Heart left ventricle (tissue), 13 donors: Measurements from ENCODE around the gene TAOK1.

Experiments
- POLR2A ChIP-seq, 2 donors: fragments of 450-650 bp; IDR thresholded peaks; one replicate each; pipeline ENCODE4 v1.6.1; 2017; ENCODE audit warnings: antibody characterized with exemption in 2 of 2, mild to moderate bottlenecking in 2 of 2, moderate library complexity in 2 of 2
- TF ChIP-seq, protein P1 (sequence below), 12 donors: fragments of 200-600 bp; sonication (generic) in 4 of 12; IDR thresholded peaks; one replicate each; pipeline versions ENCODE4 v1.5.0 to v1.8.0; 2018 to 2022; ENCODE audit warnings: antibody characterized with exemption in 12 of 12, mild to moderate bottlenecking in 5 of 12
- donor health status: ischemic (EF 13 %, LVEDD 7.1; RV severe dilation, severe dysfunction).
- donor health status: DM: no; HTN: yes; CAD: no.
- donor health status: DM: no; HTN: no; CAD: no.
- donor health status: ischemic (EF 25% LVEDD 6.9; RV normal size, moderate dysfunction).
- donor health status: ischemic (EF 25% LVEDD 5.7; RV mildly dilated, moderate dysfunction).
- donor health status: ischemic (EF 35%, LVEDD 5.7; RV mildly dilated, moderate dysfunction).
- donor health status: nonischemic (EF 11% LVEDD 7.7; RV severe dilation, severe dysfunction).
- donor health status: DM: yes; HTN: yes; CAD: no.
- donor health status: PGD.
- donor health status: ischemic (EF 29% LVEDD 5.4; RV normal size, mild dysfunction).
- donor health status: nonischemic (EF 23%, LVEDD 6.1; RV moderate dilation, normal function).

GRCh38 chr17:29357821-29358232, 32.3 kb upstream of the TAOK1 start:
- TF ChIP-seq POLR2A (IDR thresholded peaks at IDR 0.05), result no peak
- TF ChIP-seq, protein P1, sequence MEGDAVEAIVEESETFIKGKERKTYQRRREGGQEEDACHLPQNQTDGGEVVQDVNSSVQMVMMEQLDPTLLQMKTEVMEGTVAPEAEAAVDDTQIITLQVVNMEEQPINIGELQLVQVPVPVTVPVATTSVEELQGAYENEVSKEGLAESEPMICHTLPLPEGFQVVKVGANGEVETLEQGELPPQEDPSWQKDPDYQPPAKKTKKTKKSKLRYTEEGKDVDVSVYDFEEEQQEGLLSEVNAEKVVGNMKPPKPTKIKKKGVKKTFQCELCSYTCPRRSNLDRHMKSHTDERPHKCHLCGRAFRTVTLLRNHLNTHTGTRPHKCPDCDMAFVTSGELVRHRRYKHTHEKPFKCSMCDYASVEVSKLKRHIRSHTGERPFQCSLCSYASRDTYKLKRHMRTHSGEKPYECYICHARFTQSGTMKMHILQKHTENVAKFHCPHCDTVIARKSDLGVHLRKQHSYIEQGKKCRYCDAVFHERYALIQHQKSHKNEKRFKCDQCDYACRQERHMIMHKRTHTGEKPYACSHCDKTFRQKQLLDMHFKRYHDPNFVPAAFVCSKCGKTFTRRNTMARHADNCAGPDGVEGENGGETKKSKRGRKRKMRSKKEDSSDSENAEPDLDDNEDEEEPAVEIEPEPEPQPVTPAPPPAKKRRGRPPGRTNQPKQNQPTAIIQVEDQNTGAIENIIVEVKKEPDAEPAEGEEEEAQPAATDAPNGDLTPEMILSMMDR (IDR thresholded peaks at IDR 0.05), result no peak
